K562 (cell line): ENCODE results near the gene ATP6V0C. TPM values are rescaled to one million over a fixed set of nuclear protein-coding genes. Genes with fewer than 3 reads are reported as not detected.

Source experiments
- BCOR ChIP-seq: fragments of 450-650 bp; IDR thresholded peaks from 2 replicates; pipeline ENCODE4 v1.6.1; 2016
- ETV1 ChIP-seq: fragments of 450-650 bp; conservative IDR thresholded peaks from 2 replicates; pipeline ENCODE4 v1.6.1; 2016; ENCODE audit warnings: missing genetic modification characterization, control low read depth, low read depth, missing compliant biosample characterization
- FOXJ2 ChIP-seq: fragments of 200-800 bp; sonication (Bioruptor generic); IDR thresholded peaks from 2 replicates; pipeline ENCODE4 v1.6.1; 2016; ENCODE audit warnings: missing genetic modification characterization, missing compliant biosample characterization
- FOXM1 ChIP-seq, 2 experiments: fragments of 450-650 bp in 1 of 2; sonication (generic) in 1 of 2; formaldehyde crosslinking in 1 of 2; IDR thresholded peaks; 2 replicates each; pipeline versions ENCODE4 v1.6.1 to v1.9.0; 2017 to 2022; ENCODE audit warnings: low read depth in 2 of 2, mild to moderate bottlenecking in 2 of 2, missing genetic modification reagents in 1 of 2, moderate library complexity in 1 of 2
- HNRNPUL1 ChIP-seq: fragments of 200-400 bp; formaldehyde crosslinking; IDR thresholded peaks from 2 replicates; pipeline ENCODE4 v1.6.1; 2017; ENCODE audit warnings: low read length
- KLF16 ChIP-seq: IDR thresholded peaks from 2 replicates; pipeline ENCODE4 v1.6.1; 2016; ENCODE audit warnings: antibody characterized with exemption
- MAFG ChIP-seq: fragments of 450-650 bp; conservative IDR thresholded peaks from 2 replicates; pipeline ENCODE4 v1.6.1; 2016; ENCODE audit warnings: missing genetic modification characterization, missing compliant biosample characterization
- MEIS2 ChIP-seq: fragments of 450-650 bp; IDR thresholded peaks from 2 replicates; pipeline ENCODE4 v1.6.1; 2014; ENCODE audit warnings: mild to moderate bottlenecking; ENCODE audit not compliant: partially characterized antibody
- MTA1 ChIP-seq: fragments of 450-650 bp; IDR thresholded peaks from 2 replicates; pipeline ENCODE4 v1.6.1; 2017; ENCODE audit warnings: borderline replicate concordance
- PHB2 ChIP-seq: fragments of 450-650 bp; IDR thresholded peaks from 2 replicates; pipeline ENCODE4 v1.6.1; 2017; ENCODE audit warnings: low read depth
- PTTG1 ChIP-seq: fragments of 450-650 bp; IDR thresholded peaks from 2 replicates; pipeline ENCODE4 v1.6.1; 2016; ENCODE audit warnings: low read depth, mild to moderate bottlenecking, missing genetic modification characterization, missing compliant biosample characterization
- ZC3H8 ChIP-seq: fragments of 450-650 bp; IDR thresholded peaks from 2 replicates; pipeline ENCODE4 v1.6.1; 2017
- ZEB2 ChIP-seq: fragments of 450-650 bp; IDR thresholded peaks from 2 replicates; pipeline ENCODE4 v1.6.1; 2016
- ZFX ChIP-seq: sonication (generic); formaldehyde crosslinking; IDR thresholded peaks from 2 replicates; pipeline ENCODE4 v1.8.0; 2022; ENCODE audit warnings: mild to moderate bottlenecking, missing genetic modification reagents, moderate library complexity
- ZNF707 ChIP-seq: fragments of 250-450 bp; sonication (Bioruptor Pico); conservative IDR thresholded peaks from 2 replicates; pipeline ENCODE4 v1.8.0; 2022; ENCODE audit warnings: inconsistent platforms, mild to moderate bottlenecking, moderate library complexity
- ZNF717 ChIP-seq: fragments of 250-450 bp; sonication (Bioruptor Pico); IDR thresholded peaks from 2 replicates; pipeline ENCODE4 v1.5.0; 2021
- ZNF780A ChIP-seq: fragments of 250-450 bp; sonication (Bioruptor Pico); IDR thresholded peaks from 2 replicates; pipeline ENCODE4 v1.5.0; 2021; ENCODE audit warnings: mild to moderate bottlenecking
- ZNF830 ChIP-seq: fragments of 250-450 bp; sonication (Bioruptor Pico); IDR thresholded peaks from 2 replicates; pipeline ENCODE4 v1.5.0; 2021; ENCODE audit warnings: mild to moderate bottlenecking
- polyA plus RNA-seq, 8 experiments: library from polyadenylated mRNA; depleted of rRNA in 4 of 8; stranded (reverse) in 5 of 8; unstranded in 3 of 8; fragments of >200 nt; fragmentation: Nextera tagmentation in 2 of 8; fragmentation: Illumina TruSeq in 1 of 8; extraction: Ambion mirVana in 2 of 8; extraction: Trizol in 1 of 8; gene quantifications; 2 replicates each; pipeline versions ENCODE4 v1.2.1 to v1.2.3, GENCODE V29; 2011 to 2014; ENCODE audit warnings: inconsistent platforms in 1 of 8, missing spikeins in 1 of 8
- total RNA-seq, 7 experiments: library from RNA; depleted of rRNA in 6 of 7; stranded (reverse); fragments of >200 nt in 6 of 7; fragmentation: Illumina TruSeq in 2 of 7; extraction: Trizol in 2 of 7; gene quantifications; 2 replicates each; pipeline versions ENCODE4 v1.2.1 to v1.2.3, GENCODE V29; 2011 to 2021; ENCODE audit warnings: low replicate concordance in 1 of 7
- TF ChIP-seq, protein P1 (sequence below): fragments of 450-650 bp; IDR thresholded peaks from 2 replicates; pipeline ENCODE4 v1.6.1; 2016; ENCODE audit warnings: low read depth
- TF ChIP-seq, protein P2 (sequence below), 2 experiments: fragments of 450-650 bp in 1 of 2; IDR thresholded peaks; 2 replicates each; pipeline ENCODE4 v1.6.1; 2011 to 2017; ENCODE audit warnings: low read depth in 2 of 2, antibody characterized with exemption in 1 of 2, borderline replicate concordance in 1 of 2, low read length in 1 of 2, mild to moderate bottlenecking in 1 of 2, mixed read lengths in 1 of 2; ENCODE audit not compliant: control insufficient read depth in 1 of 2

The ATP6V0C gene
- total and polyA plus RNA-seq, 9 of the 15 experiments (the other 6 are each of a cell fraction or from before 2014, with no cell fraction given), result 2.9 to 228 (median 22.7) TPM

DNA sequence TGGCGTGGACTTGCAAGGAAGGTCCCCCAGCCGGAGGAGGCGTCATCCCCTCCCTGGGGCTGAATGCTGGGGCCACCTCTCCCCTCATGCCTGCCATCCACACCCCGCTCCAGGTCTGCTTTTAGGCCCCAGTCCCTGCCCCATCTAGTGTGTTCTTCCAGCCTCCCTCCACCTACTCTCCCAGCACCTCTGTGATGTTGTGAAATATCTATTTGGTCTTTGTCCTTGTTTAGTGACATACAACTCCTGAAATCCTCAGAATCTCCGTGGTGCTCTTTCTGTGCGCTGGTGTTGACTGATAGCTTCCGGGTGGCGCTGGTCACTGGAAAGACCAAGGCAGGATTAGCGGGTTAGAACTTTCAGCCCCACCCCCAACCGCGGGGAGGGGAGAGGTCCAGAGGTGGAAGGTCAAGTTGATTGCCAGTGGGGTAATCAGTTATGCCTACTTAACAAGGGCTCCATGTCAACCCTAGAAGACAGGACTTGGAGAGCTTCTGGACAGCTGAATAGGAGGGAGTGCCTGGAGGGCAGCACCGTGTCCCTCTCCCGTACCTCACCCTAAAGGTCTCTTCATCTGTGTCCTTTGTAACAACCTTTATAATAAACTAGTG, 28.7 kb upstream of the ATP6V0C start (continued):
- TF ChIP-seq ZC3H8, result no peak
- TF ChIP-seq BCOR, result no peak
- TF ChIP-seq FOXM1 (IDR thresholded peaks at IDR 0.05; ENCODE audit: low read depth), result no peak
- no peak for TF ChIP-seq FOXM1 (CRISPR knock-in tag; IDR thresholded peaks at IDR 0.05; ENCODE audit: low read depth)
- peak; percentile 81 for TF ChIP-seq ETV1 (tag)
- TF ChIP-seq MTA1, result no peak
- TF ChIP-seq, protein P1, sequence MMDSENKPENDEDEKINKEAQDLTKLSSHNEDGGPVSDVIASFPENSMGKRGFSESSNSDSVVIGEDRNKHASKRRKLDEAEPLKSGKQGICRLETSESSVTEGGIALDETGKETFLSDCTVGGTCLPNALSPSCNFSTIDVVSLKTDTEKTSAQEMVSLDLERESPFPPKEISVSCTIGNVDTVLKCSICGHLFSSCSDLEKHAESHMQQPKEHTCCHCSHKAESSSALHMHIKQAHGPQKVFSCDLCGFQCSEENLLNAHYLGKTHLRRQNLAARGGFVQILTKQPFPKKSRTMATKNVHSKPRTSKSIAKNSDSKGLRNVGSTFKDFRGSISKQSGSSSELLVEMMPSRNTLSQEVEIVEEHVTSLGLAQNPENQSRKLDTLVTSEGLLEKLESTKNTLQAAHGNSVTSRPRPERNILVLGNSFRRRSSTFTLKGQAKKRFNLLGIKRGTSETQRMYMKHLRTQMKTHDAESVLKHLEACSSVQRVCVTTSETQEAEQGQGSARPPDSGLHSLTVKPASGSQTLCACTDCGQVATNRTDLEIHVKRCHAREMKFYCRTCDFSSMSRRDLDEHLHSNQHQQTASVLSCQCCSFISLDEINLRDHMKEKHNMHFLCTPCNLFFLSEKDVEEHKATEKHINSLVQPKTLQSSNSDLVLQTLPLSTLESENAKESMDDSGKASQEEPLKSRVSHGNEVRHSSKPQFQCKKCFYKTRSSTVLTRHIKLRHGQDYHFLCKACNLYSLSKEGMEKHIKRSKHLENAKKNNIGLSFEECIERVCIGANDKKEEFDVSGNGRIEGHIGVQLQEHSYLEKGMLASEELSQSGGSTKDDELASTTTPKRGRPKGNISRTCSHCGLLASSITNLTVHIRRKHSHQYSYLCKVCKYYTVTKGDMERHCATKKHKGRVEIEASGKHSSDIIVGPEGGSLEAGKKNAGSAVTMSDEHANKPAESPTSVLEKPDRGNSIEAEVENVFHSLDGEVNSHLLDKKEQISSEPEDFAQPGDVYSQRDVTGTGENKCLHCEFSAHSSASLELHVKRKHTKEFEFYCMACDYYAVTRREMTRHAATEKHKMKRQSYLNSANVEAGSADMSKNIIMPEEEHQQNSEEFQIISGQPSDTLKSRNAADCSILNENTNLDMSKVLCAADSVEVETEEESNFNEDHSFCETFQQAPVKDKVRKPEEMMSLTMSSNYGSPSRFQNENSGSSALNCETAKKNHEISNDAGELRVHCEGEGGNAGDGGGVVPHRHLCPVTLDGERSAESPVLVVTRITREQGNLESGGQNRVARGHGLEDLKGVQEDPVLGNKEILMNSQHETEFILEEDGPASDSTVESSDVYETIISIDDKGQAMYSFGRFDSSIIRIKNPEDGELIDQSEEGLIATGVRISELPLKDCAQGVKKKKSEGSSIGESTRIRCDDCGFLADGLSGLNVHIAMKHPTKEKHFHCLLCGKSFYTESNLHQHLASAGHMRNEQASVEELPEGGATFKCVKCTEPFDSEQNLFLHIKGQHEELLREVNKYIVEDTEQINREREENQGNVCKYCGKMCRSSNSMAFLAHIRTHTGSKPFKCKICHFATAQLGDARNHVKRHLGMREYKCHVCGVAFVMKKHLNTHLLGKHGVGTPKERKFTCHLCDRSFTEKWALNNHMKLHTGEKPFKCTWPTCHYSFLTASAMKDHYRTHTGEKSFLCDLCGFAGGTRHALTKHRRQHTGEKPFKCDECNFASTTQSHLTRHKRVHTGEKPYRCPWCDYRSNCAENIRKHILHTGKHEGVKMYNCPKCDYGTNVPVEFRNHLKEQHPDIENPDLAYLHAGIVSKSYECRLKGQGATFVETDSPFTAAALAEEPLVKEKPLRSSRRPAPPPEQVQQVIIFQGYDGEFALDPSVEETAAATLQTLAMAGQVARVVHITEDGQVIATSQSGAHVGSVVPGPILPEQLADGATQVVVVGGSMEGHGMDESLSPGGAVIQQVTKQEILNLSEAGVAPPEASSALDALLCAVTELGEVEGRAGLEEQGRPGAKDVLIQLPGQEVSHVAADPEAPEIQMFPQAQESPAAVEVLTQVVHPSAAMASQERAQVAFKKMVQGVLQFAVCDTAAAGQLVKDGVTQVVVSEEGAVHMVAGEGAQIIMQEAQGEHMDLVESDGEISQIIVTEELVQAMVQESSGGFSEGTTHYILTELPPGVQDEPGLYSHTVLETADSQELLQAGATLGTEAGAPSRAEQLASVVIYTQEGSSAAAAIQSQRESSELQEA, result no peak
- TF ChIP-seq FOXJ2 (tag), result no peak
- peak; percentile 89 for TF ChIP-seq MEIS2
- no peak for TF ChIP-seq ZNF717 (CRISPR knock-in tag)
- no peak for TF ChIP-seq ZNF780A
- TF ChIP-seq ZEB2, result no peak
- TF ChIP-seq KLF16, result no peak
- no peak for TF ChIP-seq ZNF830 (CRISPR knock-in tag)
- no peak for TF ChIP-seq PTTG1
- TF ChIP-seq HNRNPUL1, result no peak
- no peak for TF ChIP-seq ZNF707 (CRISPR knock-in tag)
- TF ChIP-seq MAFG (tag), result no peak
- TF ChIP-seq PHB2, result no peak
- TF ChIP-seq, protein P2, sequence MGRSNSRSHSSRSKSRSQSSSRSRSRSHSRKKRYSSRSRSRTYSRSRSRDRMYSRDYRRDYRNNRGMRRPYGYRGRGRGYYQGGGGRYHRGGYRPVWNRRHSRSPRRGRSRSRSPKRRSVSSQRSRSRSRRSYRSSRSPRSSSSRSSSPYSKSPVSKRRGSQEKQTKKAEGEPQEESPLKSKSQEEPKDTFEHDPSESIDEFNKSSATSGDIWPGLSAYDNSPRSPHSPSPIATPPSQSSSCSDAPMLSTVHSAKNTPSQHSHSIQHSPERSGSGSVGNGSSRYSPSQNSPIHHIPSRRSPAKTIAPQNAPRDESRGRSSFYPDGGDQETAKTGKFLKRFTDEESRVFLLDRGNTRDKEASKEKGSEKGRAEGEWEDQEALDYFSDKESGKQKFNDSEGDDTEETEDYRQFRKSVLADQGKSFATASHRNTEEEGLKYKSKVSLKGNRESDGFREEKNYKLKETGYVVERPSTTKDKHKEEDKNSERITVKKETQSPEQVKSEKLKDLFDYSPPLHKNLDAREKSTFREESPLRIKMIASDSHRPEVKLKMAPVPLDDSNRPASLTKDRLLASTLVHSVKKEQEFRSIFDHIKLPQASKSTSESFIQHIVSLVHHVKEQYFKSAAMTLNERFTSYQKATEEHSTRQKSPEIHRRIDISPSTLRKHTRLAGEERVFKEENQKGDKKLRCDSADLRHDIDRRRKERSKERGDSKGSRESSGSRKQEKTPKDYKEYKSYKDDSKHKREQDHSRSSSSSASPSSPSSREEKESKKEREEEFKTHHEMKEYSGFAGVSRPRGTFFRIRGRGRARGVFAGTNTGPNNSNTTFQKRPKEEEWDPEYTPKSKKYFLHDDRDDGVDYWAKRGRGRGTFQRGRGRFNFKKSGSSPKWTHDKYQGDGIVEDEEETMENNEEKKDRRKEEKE (IDR thresholded peaks at IDR 0.05; ENCODE audit: borderline replicate concordance in 1 of 2, control insufficient read depth in 1 of 2, low read depth in 2 of 2, low read length in 1 of 2), result no peak
- TF ChIP-seq ZFX (CRISPR knock-in tag), result no peak; the same call in 1 of the 2 replicates
